Smooth muscle cell (in vitro differentiated cells): ENCODE results near the gene OLFML3. TPM values are rescaled to one million over a fixed set of nuclear protein-coding genes. Genes with fewer than 3 reads are reported as not detected.
A peak's percentile ranks its signal among the peaks of the same experiment; 100 is the strongest.

Experiments
- DNase-seq: peaks from one replicate; lab custom pipeline; 2025; ENCODE audit not compliant: unreplicated experiment; lab: John Stamatoyannopoulos, UW
- H2AFZ ChIP-seq: fragments of 200-600 bp; sonication (generic); 2 replicates; pipeline ENCODE4 v1.6.0; 2016; ENCODE audit warnings: antibody characterized with exemption, low read depth, mild to moderate bottlenecking
- H3F3A ChIP-seq: fragments of 200-600 bp; sonication (generic); 2 replicates; pipeline ENCODE4 v1.6.0; 2017; ENCODE audit warnings: antibody characterized with exemption, low read depth
- H3K27ac ChIP-seq: fragments of 200-600 bp; sonication (generic); 2 replicates; pipeline ENCODE4 v1.5.1; 2016; ENCODE audit warnings: low read depth, mild to moderate bottlenecking
- H3K27me3 ChIP-seq: fragments of 200-600 bp; sonication (generic); 2 replicates; pipeline ENCODE4 v1.6.1; 2016; ENCODE audit warnings: low read depth, mild to moderate bottlenecking
- H3K36me3 ChIP-seq: fragments of 200-600 bp; sonication (generic); 2 replicates; pipeline ENCODE4 v1.5.1; 2016; ENCODE audit warnings: low read depth
- H3K4me1 ChIP-seq: fragments of 200-600 bp; sonication (generic); 2 replicates; pipeline ENCODE4 v1.5.1; 2016; ENCODE audit warnings: low read depth
- H3K4me2 ChIP-seq: fragments of 200-600 bp; sonication (generic); 2 replicates; pipeline ENCODE4 v1.6.0; 2016; ENCODE audit warnings: mild to moderate bottlenecking
- H3K4me3 ChIP-seq: fragments of 200-600 bp; sonication (generic); 2 replicates; pipeline ENCODE4 v1.5.1; 2016; ENCODE audit warnings: mild to moderate bottlenecking
- H3K79me2 ChIP-seq: fragments of 200-600 bp; sonication (generic); 2 replicates; pipeline ENCODE4 v1.6.0; 2016; ENCODE audit warnings: low read depth, mild to moderate bottlenecking
- H3K9ac ChIP-seq: fragments of 200-600 bp; sonication (generic); 2 replicates; pipeline ENCODE4 v1.6.0; 2016; ENCODE audit warnings: low read depth
- H3K9me3 ChIP-seq: fragments of 200-600 bp; sonication (generic); replicated peaks from 2 replicates; pipeline ENCODE4 v1.5.1; 2016; ENCODE audit warnings: low read depth
- H4K20me1 ChIP-seq: fragments of 200-600 bp; sonication (generic); 2 replicates; pipeline ENCODE4 v1.6.0; 2016; ENCODE audit warnings: low read depth
- WGBS: methylation state at CpG from one replicate; pipeline ENCODE4 v1.1.7; 2016; ENCODE audit warnings: low lambda C conversion rate; 5-methylcytosine and 5-hydroxymethylcytosine counted together
- polyA plus RNA-seq: library from polyadenylated mRNA; unstranded; fragments of >200 nt; fragmentation: Nextera tagmentation; extraction: Ambion mirVana; gene quantifications from 2 replicates; pipeline ENCODE4 v1.2.1, GENCODE V29; 2016
- total RNA-seq: library from RNA; depleted of rRNA; stranded (reverse); fragments of >200 nt; gene quantifications from 2 replicates; pipeline ENCODE4 v1.2.3, GENCODE V29; 2014
- TF ChIP-seq, protein P1 (sequence below): fragments of 200-600 bp; sonication (generic); IDR thresholded peaks from 2 replicates; pipeline ENCODE4 v1.5.1; 2017; ENCODE audit warnings: borderline replicate concordance, mild to moderate bottlenecking, antibody characterized with exemption; ENCODE audit not compliant: insufficient read depth, poor library complexity, severe bottlenecking

OLFML3 gene
- total and polyA plus RNA-seq, 2 experiments from 2014 or later, result 220 to 308 TPM

DNA sequence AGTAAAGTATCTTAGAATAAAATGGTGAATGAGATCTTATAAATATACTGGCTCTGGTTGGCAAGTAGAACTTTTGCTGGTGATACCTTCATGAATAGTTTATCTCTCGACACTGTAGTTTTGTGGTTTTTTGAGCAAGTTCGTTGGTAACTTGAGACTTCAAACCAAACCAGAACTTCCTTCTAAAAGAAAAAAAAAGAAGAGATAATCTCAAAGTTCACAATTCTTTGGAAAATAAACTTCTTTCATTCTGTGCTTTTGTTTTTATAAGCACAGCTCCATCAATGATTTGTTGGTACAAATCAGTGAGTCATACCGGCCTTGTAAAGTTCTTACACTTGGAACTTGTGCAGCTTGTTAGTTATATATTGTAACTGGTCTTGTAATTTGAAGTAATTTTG lies 47.8 kb upstream of the OLFML3 start:
- Histone ChIP-seq H4K20me1 (peaks cover 62% of the 10 kb centered on the region), H3K4me2 (peak overlapping the region; percentile 88), H3K4me1 (peaks cover 15% of the 10 kb centered on the region), H3K9me3 (no peaks in the 10 kb centered on the region), H3K27me3 (no peaks in the 10 kb centered on the region), H3K36me3 (no peaks in the 10 kb centered on the region), H3K9ac (peak overlapping the region; percentile 99), H3F3A (peaks cover 6% of the 10 kb centered on the region), H3K79me2 (peaks cover 66% of the 10 kb centered on the region), H2AFZ (no peak overlapping the region), H3K27ac (peak overlapping the region; percentile 96), H3K4me3 (peak overlapping the region; percentile 92)
- no peak for DNase-seq
- TF ChIP-seq, protein P1, sequence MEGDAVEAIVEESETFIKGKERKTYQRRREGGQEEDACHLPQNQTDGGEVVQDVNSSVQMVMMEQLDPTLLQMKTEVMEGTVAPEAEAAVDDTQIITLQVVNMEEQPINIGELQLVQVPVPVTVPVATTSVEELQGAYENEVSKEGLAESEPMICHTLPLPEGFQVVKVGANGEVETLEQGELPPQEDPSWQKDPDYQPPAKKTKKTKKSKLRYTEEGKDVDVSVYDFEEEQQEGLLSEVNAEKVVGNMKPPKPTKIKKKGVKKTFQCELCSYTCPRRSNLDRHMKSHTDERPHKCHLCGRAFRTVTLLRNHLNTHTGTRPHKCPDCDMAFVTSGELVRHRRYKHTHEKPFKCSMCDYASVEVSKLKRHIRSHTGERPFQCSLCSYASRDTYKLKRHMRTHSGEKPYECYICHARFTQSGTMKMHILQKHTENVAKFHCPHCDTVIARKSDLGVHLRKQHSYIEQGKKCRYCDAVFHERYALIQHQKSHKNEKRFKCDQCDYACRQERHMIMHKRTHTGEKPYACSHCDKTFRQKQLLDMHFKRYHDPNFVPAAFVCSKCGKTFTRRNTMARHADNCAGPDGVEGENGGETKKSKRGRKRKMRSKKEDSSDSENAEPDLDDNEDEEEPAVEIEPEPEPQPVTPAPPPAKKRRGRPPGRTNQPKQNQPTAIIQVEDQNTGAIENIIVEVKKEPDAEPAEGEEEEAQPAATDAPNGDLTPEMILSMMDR, result no peak
- WGBS, result 19% methylated on average over 3 of the region's 3 CpGs

DNA sequence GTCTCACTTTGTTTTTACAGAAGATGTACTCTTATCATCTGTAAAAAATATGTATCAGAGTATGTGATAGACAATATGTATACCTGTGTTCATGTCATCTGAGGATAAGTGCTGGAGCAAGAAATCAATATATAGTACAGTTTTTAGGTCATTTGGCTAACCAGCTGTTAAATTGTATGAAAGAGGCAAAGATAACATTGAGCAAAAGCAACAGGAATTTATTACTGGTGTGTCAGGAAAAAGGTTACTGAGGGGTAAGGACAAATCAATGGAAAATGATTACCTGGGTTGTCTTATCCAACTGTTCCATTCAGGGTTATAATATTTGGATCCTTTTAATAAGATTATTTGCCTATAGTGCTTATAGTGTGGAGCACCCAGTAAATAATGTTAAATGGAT lies 45.3 kb upstream of the OLFML3 start:
- no peak overlapping the region for H3K4me3 ChIP-seq
- H3K9ac ChIP-seq, result no peak overlapping the region
- H3K27me3 ChIP-seq, result no peaks in the 10 kb centered on the region
- peaks cover 3% of the 10 kb centered on the region for H3F3A ChIP-seq
- H3K79me2 ChIP-seq, result peaks cover 90% of the 10 kb centered on the region
- H3K4me1 ChIP-seq, result peaks cover 15% of the 10 kb centered on the region
- TF ChIP-seq, protein P1, result no peak
- no peak overlapping the region for H3K4me2 ChIP-seq
- H3K9me3 ChIP-seq, result no peaks in the 10 kb centered on the region
- DNase-seq, result no peak
- peaks cover 87% of the 10 kb centered on the region for H4K20me1 ChIP-seq
- no peaks in the 10 kb centered on the region for H3K36me3 ChIP-seq
- H3K27ac ChIP-seq, result no peak overlapping the region
- no peak overlapping the region for H2AFZ ChIP-seq

DNA sequence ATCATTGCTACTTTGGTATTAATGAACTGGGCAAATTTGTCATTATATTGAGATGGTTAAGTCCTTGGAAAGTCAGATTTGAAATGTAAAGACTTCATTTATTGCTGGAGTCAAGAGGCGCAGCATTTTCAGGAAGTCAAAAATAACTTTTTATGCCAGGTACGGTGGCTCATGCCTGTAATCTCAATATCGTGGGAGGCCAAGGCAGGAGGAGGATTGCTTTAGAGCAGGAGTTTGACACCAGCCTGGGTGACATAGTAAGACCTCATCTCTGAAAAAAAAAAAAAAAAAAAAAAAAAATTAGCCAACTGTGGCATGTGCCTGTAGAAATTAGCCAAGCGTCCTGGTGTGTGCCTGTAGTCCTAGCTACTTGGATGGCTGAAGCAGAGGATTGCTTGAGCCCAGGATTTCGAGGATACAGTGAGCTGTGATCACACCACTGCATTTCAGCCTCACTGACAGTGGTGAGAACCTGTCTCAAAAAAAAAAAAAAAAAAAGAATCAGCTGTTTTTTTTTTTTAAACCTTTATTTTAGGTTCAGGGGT lies 44.7 kb upstream of the OLFML3 start:
- H3K9me3 ChIP-seq, result no peaks in the 10 kb centered on the region
- H3K79me2 ChIP-seq, result peaks cover 94% of the 10 kb centered on the region
- peaks cover 93% of the 10 kb centered on the region for H4K20me1 ChIP-seq
- no peaks in the 10 kb centered on the region for H3F3A ChIP-seq
- H3K27ac ChIP-seq, result no peak overlapping the region
- H2AFZ ChIP-seq, result no peak overlapping the region
- TF ChIP-seq, protein P1, result no peak
- H3K36me3 ChIP-seq, result no peaks in the 10 kb centered on the region
- no peak overlapping the region for H3K9ac ChIP-seq
- H3K4me1 ChIP-seq, result peaks cover 15% of the 10 kb centered on the region
- no peak overlapping the region for H3K4me3 ChIP-seq
- no peak for DNase-seq
- H3K27me3 ChIP-seq, result no peaks in the 10 kb centered on the region
- no peak overlapping the region for H3K4me2 ChIP-seq
- 92% methylated on average over 5 of the region's 5 CpGs for WGBS

DNA sequence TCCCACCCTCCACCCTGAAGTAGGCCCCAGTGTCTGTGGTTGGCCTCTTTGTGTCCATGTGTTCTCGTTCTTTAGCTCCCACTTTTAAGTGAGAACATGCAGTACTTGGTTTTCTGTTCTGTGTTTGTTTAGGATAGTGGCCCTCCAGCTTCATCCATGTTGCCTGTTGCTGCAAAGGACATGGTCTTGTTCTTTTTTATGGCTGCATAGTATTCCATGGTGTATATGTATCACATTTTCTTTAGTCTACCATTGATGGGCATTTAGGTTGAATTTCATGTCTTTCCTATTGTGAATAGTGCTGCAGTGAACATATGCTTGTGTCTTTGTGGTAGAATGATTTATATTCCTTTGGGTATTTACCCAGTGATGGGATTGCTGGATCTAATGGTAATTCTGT lies 44.1 kb upstream of the OLFML3 start:
- no peak overlapping the region for H2AFZ ChIP-seq
- H4K20me1 ChIP-seq, result peaks cover 99% of the 10 kb centered on the region
- no peak overlapping the region for H3K27ac ChIP-seq
- WGBS, result 100% methylated on average over 1 of the region's 1 CpG
- no peak overlapping the region for H3K9ac ChIP-seq
- H3K36me3 ChIP-seq, result no peaks in the 10 kb centered on the region
- peaks cover 15% of the 10 kb centered on the region for H3K4me1 ChIP-seq
- H3K9me3 ChIP-seq, result no peaks in the 10 kb centered on the region
- no peaks in the 10 kb centered on the region for H3K27me3 ChIP-seq
- peaks cover 96% of the 10 kb centered on the region for H3K79me2 ChIP-seq
- no peak overlapping the region for H3K4me2 ChIP-seq
- H3F3A ChIP-seq, result no peaks in the 10 kb centered on the region
- H3K4me3 ChIP-seq, result no peak overlapping the region
- DNase-seq, result no peak
- TF ChIP-seq, protein P1, result no peak
